Right lobe of liver (tissue), 6 donors: ENCODE data around the gene PRSS3. TPM values are rescaled to one million over a fixed set of nuclear protein-coding genes. Genes with fewer than 3 reads are reported as not detected.
"Not testable (repeated sequence)": the region's sequence is repeated elsewhere in the genome, so short reads cannot be mapped to it uniquely, and the experiment has no call there.

Experiments
- ATAC-seq, 4 donors: fragments of 200-7000 bp; cut with Tn5 transposase; one replicate each; pipeline ENCODE4 v1.9.1; 2020; ENCODE audit warnings: mild to moderate bottlenecking in 4 of 4, moderate library complexity in 4 of 4
- DNase-seq, 3 donors: peaks; one replicate each; pipeline ENCODE4 v3.0.0-alpha.2; 2020
- H3K27ac ChIP-seq, 3 donors: fragments of 200-600 bp; one replicate each; pipeline ENCODE4 v1.8.0; 2022
- H3K27me3 ChIP-seq, 2 donors: fragments of 200-600 bp; one replicate each; pipeline ENCODE4 v1.8.0; 2022
- H3K36me3 ChIP-seq, 4 donors: fragments of 200-600 bp; sonication (generic) in 1 of 4; one replicate each; pipeline versions ENCODE4 v1.5.1 to v1.8.0; 2017 to 2022; ENCODE audit warnings: control low read depth in 1 of 4
- H3K4me1 ChIP-seq, 4 donors: fragments of 200-600 bp; sonication (generic) in 1 of 4; one replicate each; pipeline versions ENCODE4 v1.5.1 to v1.8.0; 2017 to 2022; ENCODE audit warnings: control low read depth in 1 of 4
- H3K4me3 ChIP-seq, 3 donors: fragments of 200-600 bp; one replicate each; pipeline ENCODE4 v1.8.0; 2022
- H3K9me3 ChIP-seq, 4 donors: fragments of 200-600 bp; sonication (generic) in 1 of 4; one replicate each; pipeline versions ENCODE4 v1.5.1 to v1.8.0; 2017 to 2022; ENCODE audit warnings: control low read depth in 1 of 4
- POLR2A ChIP-seq: fragments of 450-650 bp; IDR thresholded peaks from one replicate; pipeline ENCODE4 v1.6.1; 2017; ENCODE audit warnings: antibody characterized with exemption, mild to moderate bottlenecking
- WGBS: methylation state at CpG from one replicate; pipeline ENCODE4 v1.1.6; 2018; ENCODE audit warnings: low coverage, low lambda C conversion rate; ENCODE audit not compliant: insufficient coverage; ENCODE audit errors: missing lambda C conversion rate; 5-methylcytosine and 5-hydroxymethylcytosine counted together
- intact Hi-C, 2 donors: fragments of 100-400 bp; cut with DNase I; formaldehyde crosslinking; loops; one replicate each; pipeline versions ENCODE4 v1.11.2 to v1.14.1; 2022
- total RNA-seq, 6 experiments: library from RNA; depleted of rRNA in 2 of 6; stranded (reverse); fragments of >200 nt in 2 of 6; fragmentation: NEBNext Ultra II Directional in 3 of 6; extraction: Animal tissue kit (Norgen Biotek cat#: 25700) in 3 of 6; gene quantifications; one replicate each; pipeline versions ENCODE4 v1.1.0 to v1.2.4, GENCODE V29; 2016 to 2023
- TF ChIP-seq, protein P1 (sequence below), 4 donors: fragments of 200-600 bp in 3 of 4; fragments of 450-650 bp in 1 of 4; IDR thresholded peaks; one replicate each; pipeline versions ENCODE4 v1.5.1 to v1.8.0; 2016 to 2022; ENCODE audit warnings: antibody characterized with exemption in 4 of 4, mild to moderate bottlenecking in 2 of 4
- donor health status: DM: no; HTN: yes; CAD: no.
- donor health status: DM: no; HTN: no; CAD: no.
- donor health status: DM: no; HTN: no; CAD: no.
- donor health status: DM: no; HTN: yes; CAD: no.
- donor health status: DM: no; HTN: yes; CAD: no.

The PRSS3 gene
- total RNA-seq, 6 experiments from 2014 or later, result 0.93 to 18.0 (median 3.8) TPM

DNA sequence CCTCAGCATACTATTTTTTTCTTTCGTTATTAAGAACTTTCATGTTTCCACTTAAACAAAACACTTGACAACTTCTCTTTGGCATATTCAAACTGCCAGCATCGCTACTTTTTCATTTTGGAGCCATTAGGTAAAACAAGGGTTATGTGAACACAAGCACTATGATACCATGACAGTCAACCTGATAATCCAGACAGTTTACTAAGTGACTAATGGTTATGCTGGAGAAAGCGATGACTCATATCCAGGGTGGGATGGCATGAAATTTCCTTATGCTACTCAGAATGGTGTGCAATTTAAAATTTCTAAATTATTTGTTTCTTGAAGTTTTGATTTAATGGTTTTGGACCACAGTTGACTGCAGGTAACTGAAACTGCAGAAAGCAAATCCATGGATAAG lies 29.9 kb upstream of the PRSS3 start:
- intact Hi-C loops, result no loop called here
- WGBS, result 82% methylated on average over 3 of the region's 3 CpGs
- Histone ChIP-seq H3K27ac (no peak overlapping the region), H3K4me1 (no peaks in the 10 kb centered on the region), H3K27me3 (no peaks in the 10 kb centered on the region), H3K36me3 (no peaks in the 10 kb centered on the region), H3K9me3 (no peaks in the 10 kb centered on the region), H3K4me3 (no peak overlapping the region)
- TF ChIP-seq, protein P1, sequence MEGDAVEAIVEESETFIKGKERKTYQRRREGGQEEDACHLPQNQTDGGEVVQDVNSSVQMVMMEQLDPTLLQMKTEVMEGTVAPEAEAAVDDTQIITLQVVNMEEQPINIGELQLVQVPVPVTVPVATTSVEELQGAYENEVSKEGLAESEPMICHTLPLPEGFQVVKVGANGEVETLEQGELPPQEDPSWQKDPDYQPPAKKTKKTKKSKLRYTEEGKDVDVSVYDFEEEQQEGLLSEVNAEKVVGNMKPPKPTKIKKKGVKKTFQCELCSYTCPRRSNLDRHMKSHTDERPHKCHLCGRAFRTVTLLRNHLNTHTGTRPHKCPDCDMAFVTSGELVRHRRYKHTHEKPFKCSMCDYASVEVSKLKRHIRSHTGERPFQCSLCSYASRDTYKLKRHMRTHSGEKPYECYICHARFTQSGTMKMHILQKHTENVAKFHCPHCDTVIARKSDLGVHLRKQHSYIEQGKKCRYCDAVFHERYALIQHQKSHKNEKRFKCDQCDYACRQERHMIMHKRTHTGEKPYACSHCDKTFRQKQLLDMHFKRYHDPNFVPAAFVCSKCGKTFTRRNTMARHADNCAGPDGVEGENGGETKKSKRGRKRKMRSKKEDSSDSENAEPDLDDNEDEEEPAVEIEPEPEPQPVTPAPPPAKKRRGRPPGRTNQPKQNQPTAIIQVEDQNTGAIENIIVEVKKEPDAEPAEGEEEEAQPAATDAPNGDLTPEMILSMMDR (IDR thresholded peaks at IDR 0.05), result no peak
- TF ChIP-seq POLR2A, result no peak
- ATAC-seq (peak in 1 of 4 donors; percentile 44), DNase-seq (no peak)

DNA sequence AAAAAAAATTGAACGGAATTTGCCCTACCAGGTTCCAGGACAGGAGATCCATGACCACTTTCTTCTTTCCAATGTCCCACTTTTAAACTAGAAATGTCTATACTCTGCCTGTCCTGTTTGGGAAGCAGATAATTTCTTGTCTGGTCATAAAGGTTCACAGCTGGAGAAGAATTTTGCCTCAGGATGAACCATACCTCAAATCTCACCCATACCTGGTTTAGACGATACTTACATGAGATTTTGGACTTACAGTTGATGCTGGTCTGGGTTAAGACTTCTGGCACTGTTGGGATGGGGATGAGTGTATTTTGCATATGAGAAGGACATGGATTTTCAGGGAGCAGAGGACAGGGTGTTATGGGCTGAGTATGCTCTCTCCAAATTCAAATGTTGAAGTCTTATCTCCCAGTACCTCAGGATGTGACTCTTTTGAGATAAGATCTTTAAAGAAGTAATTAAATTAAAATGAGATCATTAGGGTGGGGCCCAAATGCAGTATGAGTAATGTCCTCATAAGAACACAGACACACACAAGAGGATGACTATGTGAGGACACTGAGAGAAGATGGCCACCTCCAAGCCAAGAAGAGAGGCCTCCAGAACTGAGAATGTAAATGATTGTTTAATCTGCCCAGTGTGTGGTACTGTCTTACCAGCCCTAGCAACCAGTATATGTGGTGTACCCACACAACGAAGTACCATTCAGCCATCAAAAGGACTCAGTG lies 25.0 kb upstream of the PRSS3 start:
- WGBS, result 90% methylated on average over 2 of the region's 3 CpGs
- not testable (repeated sequence) for ATAC-seq

DNA sequence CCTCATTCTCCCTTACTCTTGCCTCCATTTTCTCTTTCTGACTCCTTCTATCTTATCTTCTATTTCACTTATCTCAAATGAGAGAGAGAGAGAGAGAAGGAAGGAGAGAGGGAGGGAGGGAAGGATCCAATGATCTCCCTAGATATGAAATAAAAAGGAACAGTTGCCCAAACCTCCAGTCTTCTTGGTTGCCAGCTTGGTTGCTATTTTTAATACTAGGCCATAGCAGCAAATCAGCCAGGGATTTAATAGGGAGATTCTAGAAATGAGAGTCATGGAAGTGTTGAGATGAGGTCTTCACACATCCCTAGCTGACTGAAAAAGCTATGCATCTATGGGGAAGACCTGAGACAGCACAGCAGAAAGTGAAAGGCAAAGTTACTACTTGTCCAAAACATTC lies 22.2 kb upstream of the PRSS3 start:
- intact Hi-C loops, H3K4me1 ChIP-seq, H3K27me3 ChIP-seq, H3K4me3 ChIP-seq, ATAC-seq, H3K27ac ChIP-seq, H3K36me3 ChIP-seq, DNase-seq, H3K9me3 ChIP-seq: not testable (repeated sequence)

More for the DNA sequence above, 25.0 kb upstream of the PRSS3 start:
- DNase-seq, intact Hi-C loops, H3K4me3 ChIP-seq, H3K9me3 ChIP-seq, H3K27me3 ChIP-seq, H3K36me3 ChIP-seq, H3K27ac ChIP-seq, H3K4me1 ChIP-seq: not testable (repeated sequence)

GRCh38 chr9:33774074-33774659 lies 21.2 kb upstream of the PRSS3 start:
- intact Hi-C loops, H3K4me3 ChIP-seq, ATAC-seq, DNase-seq, H3K9me3 ChIP-seq, H3K36me3 ChIP-seq, H3K4me1 ChIP-seq, H3K27me3 ChIP-seq, H3K27ac ChIP-seq: not testable (repeated sequence)
- WGBS, result 68% methylated on average over 5 of the region's 5 CpGs

DNA sequence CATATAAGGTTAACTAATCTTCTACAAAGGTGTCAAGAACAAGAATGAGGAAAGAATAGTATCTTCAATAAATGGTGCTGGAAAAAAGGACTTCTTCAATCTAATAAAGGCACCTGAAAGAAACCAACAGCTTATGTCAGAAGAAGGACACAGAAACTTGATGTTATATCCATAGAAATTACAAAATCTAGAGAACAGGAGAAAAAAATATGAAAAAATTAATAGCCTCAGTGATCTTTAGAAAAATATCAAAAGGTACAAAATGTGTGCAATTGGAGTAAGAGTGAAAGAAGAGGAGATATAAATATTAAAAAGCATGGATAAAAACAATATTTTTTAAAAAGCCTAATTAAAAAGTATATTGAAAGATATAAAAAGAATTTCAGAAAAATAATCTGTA lies 18.8 kb upstream of the PRSS3 start:
- no peaks in the 10 kb centered on the region for H3K9me3 ChIP-seq
- intact Hi-C loops, result no loop called here
- no peaks in the 10 kb centered on the region for H3K4me1 ChIP-seq
- TF ChIP-seq POLR2A, result no peak
- TF ChIP-seq, protein P1 (IDR thresholded peaks at IDR 0.05), result no peak
- no peaks in the 10 kb centered on the region for H3K36me3 ChIP-seq
- ATAC-seq (no peak), DNase-seq (no peak)
- H3K27ac ChIP-seq, result no peak overlapping the region
- H3K4me3 ChIP-seq, result no peak overlapping the region
- no peaks in the 10 kb centered on the region for H3K27me3 ChIP-seq

- DNase-seq, result no peak
- H3K27ac ChIP-seq, result no peak overlapping the region
- intact Hi-C loops, result no loop called here
- ATAC-seq, result peak; percentile 88 to 96 (median 92)
- WGBS, result 14% methylated on average over 6 of the region's 6 CpGs
- H3K36me3 ChIP-seq, result no peaks in the 10 kb centered on the region
- no peaks in the 10 kb centered on the region for H3K27me3 ChIP-seq
- no peak for TF ChIP-seq POLR2A
- TF ChIP-seq, protein P1 (IDR thresholded peaks at IDR 0.05), result peak; percentile 70 to 76 (median 75)
- H3K4me1 ChIP-seq, result no peaks in the 10 kb centered on the region
- no peak overlapping the region for H3K4me3 ChIP-seq
- no peaks in the 10 kb centered on the region for H3K9me3 ChIP-seq
Measured at GRCh38 chr9:33778700-33779351, 16.5 kb upstream of the PRSS3 start.
